CMK (cell line): ENCODE data around the gene PPFIA4.

Experiments
- DNase-seq: peaks from one replicate; pipeline ENCODE4 v3.0.0-alpha.2; 2010; ENCODE audit warnings: low read depth

The PPFIA4 gene

DNA sequence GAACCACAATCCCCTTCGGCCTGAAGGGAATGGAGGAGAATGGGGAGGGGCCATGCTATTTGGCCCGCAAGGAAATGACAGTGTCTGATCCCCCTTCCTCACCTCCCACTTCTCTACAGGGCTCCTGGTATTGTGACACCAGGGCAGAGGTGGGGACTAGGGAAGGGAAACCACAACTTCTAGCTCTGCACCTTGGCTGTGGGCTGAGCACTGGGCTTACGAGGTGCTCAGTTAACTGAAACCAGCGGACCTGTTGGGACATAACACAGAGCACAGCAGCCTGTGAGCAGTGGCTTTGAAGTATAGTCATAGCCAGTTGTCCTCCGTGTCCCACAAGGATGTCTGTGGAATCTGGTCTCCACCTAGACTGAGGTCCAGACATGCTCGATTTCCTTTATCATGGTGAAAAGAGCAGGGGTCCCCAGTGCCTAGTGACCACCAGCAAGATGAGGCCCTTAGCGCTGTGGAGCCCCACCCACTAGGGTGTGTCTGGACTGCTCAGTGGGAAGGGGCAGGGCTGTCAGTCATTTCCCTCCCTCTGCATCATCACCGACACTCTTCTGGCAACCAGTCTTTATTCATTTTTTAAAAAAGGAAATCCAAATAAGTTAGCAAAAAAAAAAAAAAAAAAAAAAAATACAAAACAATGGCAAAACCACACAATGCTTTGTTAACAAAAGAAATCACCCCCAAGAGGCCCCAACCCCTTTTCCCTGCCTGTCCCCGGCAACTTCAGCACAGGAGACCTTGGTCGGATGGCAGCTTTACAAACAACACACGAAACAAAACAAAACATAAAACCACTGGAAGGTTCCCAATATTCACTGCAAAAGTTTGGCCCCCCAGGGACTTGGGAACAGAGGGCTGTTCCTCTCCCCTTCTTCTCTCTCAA lies 56.5 kb downstream of the PPFIA4 start:
- no peak for DNase-seq

DNA sequence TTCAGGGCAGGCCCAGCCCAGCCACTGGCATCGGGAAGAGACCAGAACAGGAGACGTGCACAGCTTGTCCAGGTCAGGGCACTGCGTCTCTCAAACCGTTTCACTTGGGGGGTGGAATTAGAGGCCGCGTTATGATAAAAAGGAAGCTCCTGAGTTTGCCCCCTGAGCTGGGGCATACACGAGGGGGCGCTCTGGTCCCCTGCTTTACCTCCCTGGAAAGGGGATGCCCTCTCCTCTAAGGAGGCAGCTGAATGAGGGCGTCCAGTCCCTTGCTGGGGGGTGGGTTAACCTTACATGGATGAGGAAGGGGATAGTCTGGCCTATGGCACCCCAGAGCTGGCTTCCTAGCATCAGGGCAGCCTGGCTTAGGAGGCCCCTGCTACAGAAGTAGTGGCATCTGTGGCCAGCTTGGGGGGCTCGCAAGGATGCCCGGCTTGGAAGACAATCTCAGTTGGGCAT lies 57.2 kb downstream of the PPFIA4 start:
- no peak for DNase-seq

DNA sequence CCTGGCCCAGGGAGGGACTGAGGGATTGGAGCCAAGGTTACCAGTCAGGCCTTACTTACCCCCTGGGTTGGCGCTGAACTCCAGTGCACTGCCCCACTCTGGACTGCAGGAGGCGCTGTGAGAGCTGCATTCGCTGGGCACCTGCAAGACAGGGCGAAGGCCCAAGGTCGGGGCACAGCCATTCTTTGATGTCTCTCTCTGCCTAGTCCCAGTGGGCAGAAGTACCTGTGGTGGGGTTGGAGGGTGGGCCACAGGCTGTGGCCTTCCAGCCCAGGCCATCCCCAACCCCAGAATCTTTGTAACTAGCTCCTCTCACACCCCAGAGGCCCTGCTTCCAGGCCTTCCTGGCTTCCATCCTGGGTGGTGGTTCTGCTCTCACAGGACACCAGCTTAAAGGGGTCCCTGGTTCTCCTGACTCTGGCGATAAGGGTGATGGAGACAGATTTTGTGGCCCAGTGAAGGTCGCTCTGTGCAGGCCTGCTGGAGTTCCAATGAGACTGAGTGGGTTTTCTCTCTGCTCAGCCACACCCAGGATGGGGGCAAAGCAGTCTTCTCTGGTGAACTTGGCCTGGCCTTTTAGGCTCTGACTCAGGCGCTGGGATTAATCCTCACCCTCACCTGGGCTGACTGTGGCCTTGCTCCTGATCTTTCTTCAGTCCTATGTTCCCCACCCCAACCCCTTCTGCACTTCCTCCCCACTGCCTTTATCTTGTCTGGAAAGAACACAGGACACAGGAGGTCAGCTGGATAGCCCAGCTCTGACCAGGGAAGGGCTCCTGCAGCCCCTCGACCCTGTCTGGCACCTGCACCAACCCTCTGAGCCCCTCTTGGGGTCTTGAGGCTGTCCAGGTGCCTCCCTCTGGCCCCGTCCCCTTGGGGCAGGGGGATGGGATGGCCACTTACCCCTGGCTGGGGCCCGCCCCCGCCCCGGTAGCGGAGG lies 58.6 kb downstream of the PPFIA4 start:
- DNase-seq, result no peak

DNA sequence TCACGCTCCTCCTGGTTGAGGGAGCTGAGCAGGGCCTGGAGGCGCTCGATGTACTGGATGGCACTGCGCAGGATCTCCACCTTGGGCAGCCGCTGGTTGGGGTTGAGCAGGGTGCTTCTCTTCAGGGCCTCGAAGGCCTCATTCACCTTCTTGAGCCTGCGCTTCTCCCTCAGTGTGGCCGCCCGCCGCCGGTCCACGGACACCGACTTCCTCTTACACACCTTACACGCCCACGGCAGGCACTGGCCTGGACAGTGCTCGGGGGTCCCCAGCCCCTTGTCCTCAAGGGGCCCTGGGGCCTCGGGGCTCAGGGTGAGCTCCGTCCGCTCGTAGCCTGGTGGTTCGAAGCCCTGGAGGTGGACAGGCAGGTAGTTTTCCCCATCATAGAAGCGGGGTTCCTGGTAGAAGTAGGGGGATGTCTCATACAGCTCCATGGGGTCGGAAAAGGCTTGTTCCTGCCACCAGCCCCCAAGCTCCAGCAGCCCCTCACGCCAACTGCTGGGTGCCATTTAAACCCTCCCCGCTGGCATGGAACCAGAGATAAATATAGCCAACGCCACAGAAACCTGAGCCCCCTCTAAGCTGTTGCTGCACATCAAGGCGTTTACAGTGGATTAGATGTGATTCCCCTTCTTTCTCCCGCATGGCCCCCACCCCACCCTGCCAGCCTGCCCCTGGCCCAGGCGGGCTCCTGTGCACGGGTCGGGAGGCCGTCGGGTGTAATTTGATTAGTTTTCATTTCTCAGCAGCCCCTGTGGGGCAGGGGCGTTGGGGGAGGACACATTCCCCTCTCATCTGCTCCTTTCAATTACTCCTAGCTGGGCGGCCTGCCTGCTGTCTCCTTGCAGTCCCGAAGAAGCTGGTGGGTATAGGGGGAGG lies 59.5 kb downstream of the PPFIA4 start, which contains the start of gene MYOG:
Gene MYOG (minus strand): TSS at position 485 of the 879 bp plus-strand sequence. CDS start 51 bp downstream, at position 434.
- DNase-seq, result no peak

DNA sequence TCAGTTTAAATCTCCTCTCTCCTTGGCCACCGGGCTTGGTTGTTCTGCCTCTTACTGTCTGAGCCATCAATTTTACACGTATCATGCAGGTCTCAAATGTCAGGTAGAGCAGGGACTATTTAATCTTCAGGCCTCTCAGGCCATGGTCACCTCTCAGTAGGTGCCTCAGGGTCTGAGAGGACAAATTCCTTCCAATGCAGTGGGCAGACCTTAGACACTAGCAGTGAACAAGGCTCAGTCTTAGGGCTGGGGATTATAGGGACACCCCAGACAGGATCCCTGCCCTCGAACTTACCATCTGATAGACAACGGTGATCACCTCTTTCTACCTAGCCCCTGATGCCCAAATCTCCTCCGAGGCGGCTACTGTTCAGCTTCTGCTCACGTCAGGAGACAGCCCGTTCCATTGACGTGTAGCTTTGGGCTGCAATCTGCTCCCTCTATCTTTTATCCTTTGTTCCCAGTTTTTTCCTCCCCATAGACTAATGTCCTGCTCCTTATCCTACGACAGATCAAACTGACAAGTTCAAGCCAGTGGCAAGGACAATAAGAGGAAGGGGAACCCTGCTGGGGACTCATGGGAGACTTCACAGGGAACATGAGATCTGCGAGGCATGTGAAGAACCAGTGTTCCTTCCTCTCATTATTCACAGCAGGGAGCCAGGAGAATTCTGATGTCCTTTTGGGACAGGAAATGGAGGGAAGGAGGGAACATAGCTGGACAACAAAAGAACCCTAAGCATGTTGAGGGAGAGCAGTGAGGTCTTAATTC lies 60.9 kb downstream of the PPFIA4 start:
- DNase-seq, result no peak

DNA sequence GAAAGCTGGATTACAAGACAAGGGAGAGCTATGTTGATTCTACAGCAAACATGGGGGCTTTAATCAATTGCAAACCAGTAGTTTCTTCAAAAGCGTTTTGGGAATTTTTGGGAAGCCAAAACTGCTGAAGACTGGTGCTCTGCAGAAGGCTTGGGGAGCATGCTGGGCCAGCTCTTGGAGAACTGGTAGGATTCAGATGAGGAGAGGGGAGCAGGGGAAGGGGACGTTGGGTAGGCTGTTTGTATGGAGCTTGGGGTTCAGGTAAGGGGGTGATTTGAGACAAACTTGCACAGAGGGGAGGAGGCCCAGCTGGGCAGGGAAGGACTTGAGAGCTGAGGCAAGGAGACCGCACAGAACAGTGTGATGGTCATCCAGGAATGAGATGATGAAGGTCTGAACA lies 62.1 kb downstream of the PPFIA4 start:
- DNase-seq, result no peak

DNA sequence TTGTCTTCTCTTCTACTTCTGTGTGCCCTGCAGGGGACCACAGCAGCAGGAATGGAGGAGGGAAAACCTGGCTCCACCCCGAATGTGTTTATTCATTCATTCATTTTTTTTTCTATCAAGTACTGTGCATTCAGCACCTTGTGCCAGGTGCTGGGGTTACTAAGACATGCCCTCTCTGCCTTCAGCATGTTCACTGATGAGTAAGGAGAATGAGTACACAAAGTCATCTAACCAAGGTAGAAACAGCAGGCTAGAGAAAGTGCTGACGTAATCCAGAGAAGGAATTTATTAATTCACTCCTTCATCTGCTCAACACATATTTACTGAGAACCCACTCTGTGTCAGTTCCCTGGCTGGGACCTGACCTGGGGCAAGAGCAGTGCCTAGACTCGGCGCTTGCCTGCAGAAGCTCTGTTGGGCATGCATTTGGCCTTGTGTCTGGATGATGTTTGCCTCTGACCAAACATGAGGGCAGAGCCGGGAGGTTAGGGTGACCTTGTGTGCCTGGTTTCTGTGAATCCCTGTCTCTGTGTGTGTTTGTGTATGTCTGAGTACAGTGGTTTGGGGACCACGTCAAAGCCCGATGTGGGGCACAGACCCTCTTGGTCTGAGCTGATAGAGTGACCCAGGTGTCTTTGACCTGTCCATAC lies 62.8 kb downstream of the PPFIA4 start:
- no peak for DNase-seq

DNA sequence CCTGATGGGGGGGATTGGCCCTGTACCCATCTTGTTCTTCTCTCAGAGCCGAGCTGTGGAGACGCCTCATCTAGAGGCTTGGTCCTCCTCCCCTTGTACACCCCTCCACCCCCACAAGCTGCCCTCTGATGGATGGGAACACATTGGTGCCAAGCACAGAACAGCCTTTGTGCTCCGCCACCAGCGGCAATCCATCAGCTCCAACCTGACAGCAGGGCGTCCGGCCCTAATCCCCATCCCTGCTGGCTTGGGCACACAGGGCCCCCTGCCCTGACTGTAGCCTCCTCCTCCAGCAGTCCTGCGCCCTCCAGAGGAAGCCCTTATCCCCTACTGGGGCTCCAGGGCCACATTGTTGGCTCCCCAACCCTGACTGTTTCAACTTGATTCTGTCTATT lies 63.4 kb downstream of the PPFIA4 start:
- no peak for DNase-seq

DNA sequence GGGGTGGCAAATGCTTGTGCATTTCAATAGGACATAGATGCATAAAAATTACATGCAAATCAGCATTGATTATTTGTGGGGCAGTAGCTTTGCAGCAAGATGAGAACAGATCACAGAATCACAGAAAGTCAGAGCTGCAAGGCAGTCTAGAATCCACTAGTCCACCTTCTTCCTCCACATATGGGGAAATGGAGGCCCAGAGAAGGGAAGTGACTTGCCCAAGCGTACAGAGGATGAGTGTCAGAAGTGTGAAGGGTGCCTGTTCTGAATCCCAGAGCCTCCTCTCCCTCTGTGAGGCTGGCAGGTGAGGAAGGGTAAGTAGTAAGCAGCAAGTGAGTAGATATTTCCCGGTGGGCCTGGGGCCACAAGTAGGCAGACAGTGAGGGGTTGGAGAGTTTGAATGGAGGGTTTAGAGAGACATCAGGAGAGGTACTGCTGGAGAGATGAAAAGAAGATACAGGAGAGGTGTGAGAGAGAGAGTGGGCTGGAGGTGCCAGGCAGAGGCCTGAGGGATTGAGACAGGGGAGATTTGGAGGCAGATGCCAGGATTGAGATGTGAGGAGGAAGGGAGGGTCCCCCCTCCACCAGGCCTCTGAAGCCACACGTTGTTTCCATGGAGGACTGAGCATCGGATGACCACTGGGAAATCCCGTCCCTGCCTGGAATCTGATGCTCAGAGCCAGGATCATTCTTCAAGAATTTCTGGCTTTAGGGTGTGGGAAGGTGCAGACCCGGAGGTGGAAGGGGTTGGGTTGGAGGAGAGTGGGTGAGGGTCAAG lies 64.3 kb downstream of the PPFIA4 start:
- DNase-seq, result no peak

DNA sequence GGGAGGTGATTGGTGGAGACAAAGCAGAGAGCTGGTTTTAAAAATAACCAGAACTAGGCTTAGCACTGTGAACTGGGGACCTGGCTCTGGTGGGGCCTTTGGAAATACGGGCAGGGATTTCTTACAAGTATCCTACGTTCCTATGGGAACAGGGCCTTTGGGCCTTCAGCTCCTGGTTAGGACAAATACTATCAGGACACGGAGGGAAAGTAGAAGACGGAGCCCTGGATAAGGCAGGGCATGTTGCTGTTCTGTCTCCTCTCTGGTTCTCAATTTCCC lies 64.8 kb downstream of the PPFIA4 start:
- no peak for DNase-seq

DNA sequence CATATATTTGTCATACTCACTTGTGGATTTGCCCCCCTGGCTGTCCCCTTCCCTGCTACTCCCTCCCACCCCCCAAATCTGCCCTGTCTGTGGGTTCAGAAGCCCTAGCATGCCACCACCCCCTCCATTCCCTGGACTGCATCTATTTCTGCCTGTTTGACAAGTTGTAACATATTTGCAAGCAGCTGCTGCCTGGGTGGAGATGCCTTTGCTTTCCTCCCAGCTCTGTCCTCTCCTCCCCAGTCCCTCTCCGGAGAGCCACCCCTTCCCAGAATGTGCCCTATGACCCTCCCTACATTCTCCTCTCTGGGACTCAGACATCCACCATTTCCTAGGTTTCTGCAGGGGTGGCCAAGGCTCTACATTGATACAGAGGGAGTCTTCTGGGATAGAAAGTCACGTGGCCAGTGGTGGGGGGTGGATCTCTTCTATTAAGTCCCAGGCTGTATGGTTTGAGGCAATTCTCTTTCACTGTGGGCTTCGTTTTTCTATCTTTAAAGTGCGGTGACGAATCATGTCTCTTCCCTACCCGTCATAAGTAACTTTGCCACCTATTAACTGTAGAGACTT lies 65.6 kb downstream of the PPFIA4 start:
- no peak for DNase-seq

DNA sequence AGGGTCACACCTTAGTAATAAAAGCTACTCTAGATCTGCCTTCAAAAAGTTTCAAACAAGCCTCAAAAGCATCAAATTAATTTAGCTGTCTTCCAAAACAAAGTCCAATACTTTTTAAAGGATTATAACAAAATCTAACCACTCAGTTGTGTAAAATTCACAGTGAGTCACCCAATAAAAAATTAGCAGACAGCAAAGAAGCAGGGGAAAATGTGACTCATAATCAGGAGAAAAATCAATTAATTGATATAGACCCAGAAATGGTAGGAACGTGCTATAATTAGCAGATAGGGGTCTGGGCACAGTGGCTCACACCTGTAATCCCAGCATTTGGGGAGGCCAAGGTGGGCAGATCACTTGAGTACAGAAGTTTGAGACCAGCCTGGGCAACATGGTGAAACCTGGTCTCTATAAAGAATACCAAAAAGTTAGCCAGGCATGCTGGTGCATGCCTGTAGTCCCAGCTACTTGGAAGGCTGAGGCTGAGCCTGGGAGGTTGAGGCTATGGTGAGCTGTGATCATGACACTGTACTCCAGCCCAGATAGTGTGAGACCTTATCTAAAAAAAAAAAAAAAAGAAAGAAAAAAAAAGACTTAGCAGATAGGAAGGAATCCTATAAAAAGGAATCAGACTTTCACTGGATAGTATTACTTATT lies 67.6 kb downstream of the PPFIA4 start:
- no peak for DNase-seq

DNA sequence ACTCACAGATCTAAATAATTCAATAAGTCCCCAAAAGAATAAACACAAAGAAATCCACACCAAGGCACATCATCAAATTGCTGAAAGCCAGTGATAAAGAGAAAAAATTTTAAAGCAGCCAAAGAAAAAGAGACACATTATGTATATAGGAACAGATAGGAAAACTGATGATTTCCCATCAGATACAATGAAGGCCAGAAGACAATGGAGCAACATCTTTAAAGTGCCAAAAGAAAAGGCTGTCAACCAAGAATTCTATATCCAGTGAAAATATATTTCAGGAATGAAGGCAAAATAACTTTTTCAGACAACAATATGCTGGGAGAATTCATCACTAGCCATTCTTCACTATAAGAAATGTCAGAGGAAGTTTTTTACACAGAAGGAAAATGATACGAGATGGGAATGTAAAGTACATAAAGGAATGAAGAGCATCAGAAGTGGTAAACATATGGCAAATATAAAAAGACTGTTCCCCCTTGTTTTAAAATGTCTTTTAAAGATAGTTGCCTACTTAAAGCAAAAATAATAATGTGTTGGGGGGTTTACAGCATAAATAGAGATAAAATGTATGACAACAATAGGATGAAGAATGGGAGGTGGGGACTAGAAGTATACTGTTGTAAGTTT lies 68.9 kb downstream of the PPFIA4 start:
- no peak for DNase-seq

DNA sequence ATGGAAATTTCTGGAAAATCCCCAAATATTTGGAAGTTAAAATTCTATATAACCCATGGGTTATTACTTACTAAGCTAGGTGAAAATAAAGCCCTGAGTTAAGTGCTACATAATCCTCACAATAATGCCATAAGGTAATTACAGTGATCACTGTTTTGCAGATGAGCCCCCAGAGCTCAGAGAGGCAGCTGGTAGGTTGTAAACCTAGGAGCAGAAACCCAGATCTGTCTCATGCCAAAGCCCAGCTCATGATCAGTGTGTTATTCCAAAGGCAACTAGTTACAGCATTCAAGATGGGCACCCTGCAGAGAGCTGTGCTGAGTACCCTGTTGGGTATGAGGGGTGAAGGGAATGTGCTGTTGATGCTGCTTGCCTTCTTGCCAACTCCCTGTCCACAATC lies 70.3 kb downstream of the PPFIA4 start:
- no peak for DNase-seq

DNA sequence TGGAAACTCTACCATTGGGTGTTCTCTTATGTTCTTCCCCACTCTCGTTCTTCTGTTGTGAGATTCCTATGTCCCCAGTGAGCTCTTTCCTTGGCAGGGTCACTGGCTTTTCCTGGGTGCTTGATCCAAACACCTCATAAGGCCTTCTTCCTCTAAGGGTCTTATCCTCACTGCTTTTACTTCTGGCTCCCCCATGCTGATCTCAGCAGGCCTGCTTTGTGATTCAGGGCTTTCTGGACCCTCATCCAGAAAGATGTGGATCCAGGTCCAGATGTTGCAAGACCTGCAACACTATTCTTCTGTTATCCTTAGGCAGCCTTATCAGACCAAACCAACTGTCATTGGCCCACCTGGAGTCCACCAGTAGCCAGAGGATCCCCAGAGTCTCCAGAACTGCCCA lies 70.7 kb downstream of the PPFIA4 start:
- no peak for DNase-seq

DNA sequence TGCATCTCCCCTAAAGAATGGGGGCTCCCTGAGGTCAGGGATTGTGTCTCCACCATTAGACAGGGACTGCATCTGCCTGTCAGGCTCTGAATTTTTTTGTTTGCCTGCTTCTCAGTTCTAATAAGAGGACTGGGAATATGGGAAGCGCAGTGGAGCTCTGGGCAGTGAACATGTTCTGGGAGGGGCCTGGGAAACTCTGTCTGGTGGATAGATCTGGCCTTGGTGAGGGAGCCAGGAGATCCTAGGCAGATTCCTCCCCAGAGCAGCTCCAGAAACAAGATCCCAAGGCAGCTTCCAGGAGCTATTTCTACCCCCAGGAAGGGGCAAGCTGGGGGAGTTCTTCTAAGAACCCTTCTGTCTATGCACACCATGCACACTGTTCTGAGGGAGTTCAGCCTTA lies 72.2 kb downstream of the PPFIA4 start:
- DNase-seq, result no peak

DNA sequence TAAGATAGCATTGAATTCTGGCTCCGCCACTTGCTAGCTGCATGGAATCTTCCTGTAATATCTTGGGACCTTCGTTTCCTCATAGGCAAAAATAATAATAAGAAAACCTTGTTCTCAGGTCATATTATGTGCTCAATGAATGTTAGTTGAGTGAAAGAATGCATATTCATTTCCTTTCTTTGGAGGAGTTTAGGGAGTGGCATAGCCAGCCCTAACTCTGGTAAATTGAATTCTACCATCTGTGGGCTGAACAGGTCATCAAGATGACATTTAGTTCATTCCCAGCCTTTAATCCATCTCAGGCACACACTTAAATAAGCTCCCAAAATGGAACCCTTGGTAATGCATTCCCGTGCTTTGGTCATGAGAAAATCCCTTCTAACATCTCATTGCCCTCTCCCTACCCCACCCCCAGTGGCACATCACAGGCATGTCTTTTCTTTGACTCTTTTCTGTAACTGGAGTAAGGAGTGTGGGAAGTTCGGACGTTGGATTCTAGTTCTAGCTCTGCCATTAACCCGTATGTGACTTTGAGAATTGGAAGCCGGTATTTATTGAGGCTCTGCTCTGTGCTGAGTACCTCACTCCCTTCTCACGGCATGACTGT lies 72.7 kb downstream of the PPFIA4 start:
- DNase-seq, result no peak
